OCI-LY3 (cell line): ENCODE measurements around the gene TCF21.

Source experiments
- H2AFZ ChIP-seq: fragments of 200-600, 300-600 bp; shearing (Covaris generic); 2 replicates; pipeline ENCODE4 v1.6.0; 2014; ENCODE audit warnings: antibody characterized with exemption, low read depth, low read length
- H3K27ac ChIP-seq: fragments of 200-600, 300-600 bp; sonication (generic); 2 replicates; pipeline ENCODE4 v1.5.1; 2014; ENCODE audit warnings: mild to moderate bottlenecking, low read length, moderate library complexity, mixed read lengths
- H3K27me3 ChIP-seq: fragments of 200-600, 300-600 bp; sonication (generic); 2 replicates; pipeline ENCODE4 v1.6.1; 2014; ENCODE audit warnings: low read depth, low read length, mixed read lengths
- H3K36me3 ChIP-seq: fragments of 200-600, 300-600 bp; sonication (generic); replicated peaks from 2 replicates; pipeline ENCODE3; 2014; ENCODE audit warnings: low read depth, low read length, mixed read lengths
- H3K4me1 ChIP-seq: fragments of 300-600, 200-600 bp; sonication (generic); 2 replicates; pipeline ENCODE4 v1.6.1; 2014; ENCODE audit warnings: low read length, mixed read lengths
- H3K4me2 ChIP-seq: fragments of 200-600, 300-600 bp; sonication (generic); 2 replicates; pipeline ENCODE4 v1.6.1; 2014; ENCODE audit warnings: low read length, mixed read lengths
- H3K4me3 ChIP-seq: fragments of 300-600, 200-600 bp; sonication (generic); 2 replicates; pipeline ENCODE4 v1.5.1; 2014; ENCODE audit warnings: antibody characterized with exemption, mild to moderate bottlenecking, low read length, moderate library complexity
- H3K79me2 ChIP-seq: fragments of 300-600, 200-600 bp; shearing (Covaris generic); 2 replicates; pipeline ENCODE4 v1.6.1; 2014; ENCODE audit warnings: mild to moderate bottlenecking, low read length, mixed read lengths
- H3K9ac ChIP-seq: fragments of 300-600, 200-600 bp; shearing (Covaris generic); 2 replicates; pipeline ENCODE4 v1.6.0; 2014; ENCODE audit warnings: mild to moderate bottlenecking, low read length, moderate library complexity
- H3K9me3 ChIP-seq: fragments of 200-600, 300-600 bp; shearing (Covaris generic); 2 replicates; pipeline ENCODE4 v1.6.1; 2014; ENCODE audit warnings: low read length, mixed read lengths; ENCODE audit not compliant: insufficient read depth
- H4K20me1 ChIP-seq: fragments of 200-600, 300-600 bp; sonication (generic); 2 replicates; pipeline ENCODE4 v1.6.1; 2016; ENCODE audit warnings: low read length, mixed read lengths; ENCODE audit not compliant: insufficient read depth
- CTCF ChIP-seq: fragments of 200-600, 300-600 bp; sonication (generic); IDR thresholded peaks from 2 replicates; pipeline ENCODE4 v1.5.1; 2014; ENCODE audit warnings: antibody characterized with exemption, low read length, low read depth
- EZH2phosphoT487 ChIP-seq: fragments of 200-600 bp; shearing (Covaris generic); IDR thresholded peaks from 2 replicates; pipeline ENCODE4 v1.6.1; 2018; ENCODE audit warnings: antibody characterized with exemption, mixed run types, low read depth

The TCF21 gene

GRCh38 chr6:133871131-133871530, 17.8 kb upstream of the TCF21 start:
- Histone ChIP-seq H3K36me3 (no peaks in the 10 kb centered on the region), H3K79me2 (no peaks in the 10 kb centered on the region), H3K9me3 (no peaks in the 10 kb centered on the region), H3K27me3 (no peaks in the 10 kb centered on the region), H2AFZ (no peak overlapping the region), H3K27ac (no peak overlapping the region), H3K4me2 (no peak overlapping the region), H4K20me1 (no peaks in the 10 kb centered on the region), H3K9ac (no peak overlapping the region), H3K4me3 (no peak overlapping the region), H3K4me1 (no peaks in the 10 kb centered on the region)
- TF ChIP-seq CTCF (no peak), EZH2phosphoT487 (no peak)

GRCh38 chr6:133873538-133873937, 15.4 kb upstream of the TCF21 start:
- Histone ChIP-seq H4K20me1 (no peaks in the 10 kb centered on the region), H3K4me1 (no peaks in the 10 kb centered on the region), H3K4me2 (no peak overlapping the region), H3K79me2 (no peaks in the 10 kb centered on the region), H3K4me3 (no peak overlapping the region), H3K27me3 (no peaks in the 10 kb centered on the region), H3K9ac (no peak overlapping the region), H3K27ac (no peak overlapping the region), H3K9me3 (no peaks in the 10 kb centered on the region), H2AFZ (no peak overlapping the region), H3K36me3 (no peaks in the 10 kb centered on the region)
- TF ChIP-seq CTCF, result no peak
- TF ChIP-seq EZH2phosphoT487, result no peak

- no peak overlapping the region for H2AFZ ChIP-seq
These were observed 11.8 kb upstream of the TCF21 start for GRCh38 chr6:133877116-133877515.

GRCh38 chr6:133880006-133880405, 8.9 kb upstream of the TCF21 start:
- Histone ChIP-seq H3K27ac (no peak overlapping the region), H3K4me3 (no peak overlapping the region), H3K4me1 (no peaks in the 10 kb centered on the region), H4K20me1 (no peaks in the 10 kb centered on the region), H3K27me3 (no peaks in the 10 kb centered on the region), H3K9ac (no peak overlapping the region), H3K79me2 (no peaks in the 10 kb centered on the region), H3K36me3 (no peaks in the 10 kb centered on the region), H3K9me3 (no peaks in the 10 kb centered on the region), H2AFZ (no peak overlapping the region), H3K4me2 (no peak overlapping the region)
- TF ChIP-seq CTCF, result no peak

More at GRCh38 chr6:133877116-133877515, 11.8 kb upstream of the TCF21 start:
- Histone ChIP-seq H3K27ac (no peak overlapping the region), H3K4me1 (no peaks in the 10 kb centered on the region), H3K79me2 (no peaks in the 10 kb centered on the region), H3K9ac (no peak overlapping the region), H3K4me2 (no peak overlapping the region), H3K9me3 (no peaks in the 10 kb centered on the region), H3K36me3 (no peaks in the 10 kb centered on the region), H3K4me3 (no peak overlapping the region), H3K27me3 (no peaks in the 10 kb centered on the region), H4K20me1 (no peaks in the 10 kb centered on the region)
- TF ChIP-seq EZH2phosphoT487, result no peak
- TF ChIP-seq CTCF, result no peak
